A549 (cell line): ENCODE results near the gene WBP11. TPM values are rescaled to one million over a fixed set of nuclear protein-coding genes. Genes with fewer than 3 reads are reported as not detected.

ENCODE experiments used
- ATAC-seq, 2 experiments: fragments of 200-7000 bp in 1 of 2; fragments of >200 bp in 1 of 2; cut with Nextera tagmentation in 1 of 2; cut with Tn5 transposase in 1 of 2; 3 replicates each; pipeline versions ENCODE4 v1.8.0 to v1.9.1; 2018 to 2020; ENCODE audit warnings: mild to moderate bottlenecking in 1 of 2, moderate library complexity in 1 of 2
- CTCF ChIA-PET: fragments of 300-600 bp; sonication (Branson Sonifier 250); formaldehyde crosslinking; extraction: SDS; loops from one replicate; lab custom pipeline; 2021; ENCODE audit warnings: antibody characterized with exemption, inconsistent platforms; lab: Yijun Ruan, JAX
- POLR2A ChIA-PET: fragments of 350-600 bp; formaldehyde crosslinking; extraction: SDS; loops from one replicate; lab custom pipeline; 2021; ENCODE audit warnings: antibody characterized with exemption, inconsistent platforms; lab: Yijun Ruan, JAX
- DNase-seq, 2 experiments: peaks; one replicate each; pipeline versions ENCODE4 v3.0.0 to v3.0.0-alpha.2; 2011 to 2016; ENCODE audit warnings: low read depth in 1 of 2, low spot score in 1 of 2
- FAIRE-seq: peaks from 2 replicates; lab custom pipeline; 2011; peaks lifted over from hg19 to GRCh38; lab: Jason Lieb, UNC
- H3K27ac ChIP-seq, 2 experiments: fragments of >200 bp; sonication (Bioruptor Twin); formaldehyde crosslinking; 3 replicates each; pipeline ENCODE4 v1.5.1; 2016 to 2017
- H3K4me1 ChIP-seq: fragments of >200 bp; sonication (Bioruptor Twin); formaldehyde crosslinking; 3 replicates; pipeline ENCODE4 v1.6.1; 2016
- H3K4me2 ChIP-seq: fragments of >200 bp; sonication (Bioruptor Twin); formaldehyde crosslinking; 3 replicates; pipeline ENCODE4 v1.6.1; 2016
- H3K4me3 ChIP-seq: fragments of >200 bp; sonication (Bioruptor Twin); formaldehyde crosslinking; 3 replicates; pipeline ENCODE4 v1.5.1; 2016
- H3K9me3 ChIP-seq: fragments of >200 bp; sonication (Bioruptor Twin); formaldehyde crosslinking; 3 replicates; pipeline ENCODE4 v1.6.1; 2016
- CBX2 ChIP-seq: fragments of 200-600 bp; sonication (generic); IDR thresholded peaks from 2 replicates; pipeline ENCODE4 v1.6.1; 2016; ENCODE audit warnings: low read depth, mild to moderate bottlenecking, borderline replicate concordance
- CBX8 ChIP-seq: fragments of 200-600 bp; sonication (generic); IDR thresholded peaks from 2 replicates; pipeline ENCODE4 v1.6.1; 2016
- CEBPB ChIP-seq, 2 experiments: fragments of >200 bp in 1 of 2; sonication (Bioruptor Twin) in 1 of 2; formaldehyde crosslinking in 1 of 2; IDR thresholded peaks; 2 replicates each; pipeline ENCODE4 v1.6.1; 2012 to 2016
- CHD2 ChIP-seq: fragments of 150-350 bp; IDR thresholded peaks from 2 replicates; pipeline ENCODE4 v1.6.1; 2014; ENCODE audit warnings: low read length; ENCODE audit not compliant: partially characterized antibody
- EHMT2 ChIP-seq: fragments of 200-600 bp; sonication (generic); IDR thresholded peaks from 2 replicates; pipeline ENCODE4 v1.6.1; 2016; ENCODE audit warnings: antibody characterized with exemption, low read depth, mild to moderate bottlenecking, moderate library complexity
- FOSL2 ChIP-seq, 2 experiments: fragments of 450-650 bp in 1 of 2; fragments of >200 bp in 1 of 2; sonication (Bioruptor Twin) in 1 of 2; formaldehyde crosslinking; IDR thresholded peaks; 2 replicates each; pipeline versions ENCODE4 v1.5.0 to v1.6.1; 2016 to 2020; ENCODE audit warnings: mild to moderate bottlenecking in 1 of 2, moderate library complexity in 1 of 2
- FOXS1 ChIP-seq: fragments of 250-450 bp; sonication (Bioruptor Pico); IDR thresholded peaks from 2 replicates; pipeline ENCODE4 v1.5.0; 2020; ENCODE audit warnings: mild to moderate bottlenecking, moderate library complexity
- HDAC2 ChIP-seq: fragments of 200-600 bp; sonication (generic); IDR thresholded peaks from 2 replicates; pipeline ENCODE4 v1.6.1; 2016
- HEYL ChIP-seq: fragments of 250-450 bp; sonication (Bioruptor Pico); IDR thresholded peaks from 2 replicates; pipeline ENCODE4 v1.8.0; 2021; ENCODE audit warnings: mild to moderate bottlenecking, moderate library complexity
- HOXB13 ChIP-seq: fragments of 250-450 bp; sonication (Bioruptor Pico); IDR thresholded peaks from 2 replicates; pipeline ENCODE4 v1.5.0; 2020; ENCODE audit warnings: low read depth, mild to moderate bottlenecking, moderate library complexity
- KDM1A ChIP-seq: fragments of 200-600 bp; sonication (generic); IDR thresholded peaks from 2 replicates; pipeline ENCODE4 v1.6.1; 2016; ENCODE audit warnings: low read depth, mild to moderate bottlenecking
- KDM5A ChIP-seq: fragments of 200-600 bp; sonication (generic); IDR thresholded peaks from 2 replicates; pipeline ENCODE4 v1.6.1; 2016; ENCODE audit warnings: antibody characterized with exemption, mild to moderate bottlenecking
- NFE2L2 ChIP-seq: fragments of 150-350 bp; conservative IDR thresholded peaks from 2 replicates; pipeline ENCODE4 v1.6.1; 2014; ENCODE audit warnings: low read length
- PHF8 ChIP-seq: fragments of 200-600 bp; sonication (generic); IDR thresholded peaks from 2 replicates; pipeline ENCODE4 v1.6.1; 2016; ENCODE audit warnings: low read depth, mild to moderate bottlenecking, antibody characterized with exemption, moderate library complexity, borderline replicate concordance
- RAD21 ChIP-seq, 2 experiments: fragments of >200 bp in 1 of 2; sonication (Bioruptor Twin) in 1 of 2; formaldehyde crosslinking in 1 of 2; IDR thresholded peaks in 1 of 2; conservative IDR thresholded peaks in 1 of 2; 2 replicates in 1 of 2; 3 replicates in 1 of 2; pipeline ENCODE4 v1.6.1; 2012 to 2018; ENCODE audit warnings: inconsistent platforms in 1 of 2
- RCOR1 ChIP-seq: fragments of 150-350 bp; IDR thresholded peaks from 2 replicates; pipeline ENCODE4 v1.6.1; 2014; ENCODE audit warnings: antibody characterized with exemption, low read length, low read depth
- SMC3 ChIP-seq: fragments of >200 bp; sonication (Bioruptor Twin); formaldehyde crosslinking; IDR thresholded peaks from 3 replicates; pipeline ENCODE4 v1.6.1; 2018; ENCODE audit warnings: inconsistent platforms
- TP53 ChIP-seq: fragments of 250-450 bp; sonication (Bioruptor Pico); IDR thresholded peaks from 2 replicates; pipeline ENCODE4 v1.5.0; 2021; ENCODE audit warnings: mild to moderate bottlenecking, moderate library complexity
- ZC3H11A ChIP-seq: fragments of 450-650 bp; IDR thresholded peaks from 2 replicates; pipeline ENCODE4 v1.6.1; 2014; ENCODE audit warnings: antibody characterized with exemption, mild to moderate bottlenecking
- ZNF302 ChIP-seq: fragments of 250-450 bp; sonication (Bioruptor Pico); IDR thresholded peaks from 2 replicates; pipeline ENCODE4 v1.9.0; 2021; ENCODE audit warnings: inconsistent platforms, mild to moderate bottlenecking, moderate library complexity
- WGBS: methylation state at CpG from one replicate; pipeline ENCODE4 v1.1.6; 2017; ENCODE audit errors: missing lambda C conversion rate; 5-methylcytosine and 5-hydroxymethylcytosine counted together
- polyA plus RNA-seq, 4 experiments: library from polyadenylated mRNA; depleted of rRNA in 3 of 4; stranded (reverse); fragments of >200 nt; fragmentation: RNase III in 1 of 4; extraction: RNeasy Plus Mini Kit Qiagen cat#74134 plus additional on column Dnase treatment in 1 of 4; gene quantifications; 2 replicates in 3 of 4; 3 replicates in 1 of 4; pipeline ENCODE4 v1.2.3, GENCODE V29; 2011 to 2017
- TF ChIP-seq, protein P1 (sequence below): IDR thresholded peaks from 2 replicates; pipeline ENCODE4 v1.6.1; 2012; ENCODE audit warnings: low read depth, borderline replicate concordance
- TF ChIP-seq, protein P2 (sequence below): IDR thresholded peaks from 2 replicates; pipeline ENCODE4 v1.6.1; 2012
- TF ChIP-seq, protein P3 (sequence below): fragments of 200-600 bp; sonication (generic); IDR thresholded peaks from 2 replicates; pipeline ENCODE4 v1.6.1; 2016; ENCODE audit warnings: antibody characterized with exemption, mild to moderate bottlenecking, moderate library complexity
- TF ChIP-seq, protein P4 (sequence below): IDR thresholded peaks from 2 replicates; pipeline ENCODE4 v1.6.1; 2012
- TF ChIP-seq, protein P5 (sequence below): fragments of >200 bp; sonication (Bioruptor Twin); formaldehyde crosslinking; IDR thresholded peaks from 3 replicates; pipeline ENCODE4 v1.5.1; 2016
- TF ChIP-seq, protein P6 (sequence below): fragments of 250-450 bp; sonication (Bioruptor Pico); IDR thresholded peaks from 2 replicates; pipeline ENCODE4 v1.5.0; 2020; ENCODE audit warnings: low read depth, mild to moderate bottlenecking, moderate library complexity
- TF ChIP-seq, protein P7 (sequence below): fragments of 450-650 bp; IDR thresholded peaks from 2 replicates; pipeline ENCODE4 v1.6.1; 2014; ENCODE audit warnings: antibody characterized with exemption

The WBP11 gene
- polyA plus RNA-seq, 2 of the 4 experiments (the other 2 are of a cell fraction): 45.7 to 50.3 TPM

DNA sequence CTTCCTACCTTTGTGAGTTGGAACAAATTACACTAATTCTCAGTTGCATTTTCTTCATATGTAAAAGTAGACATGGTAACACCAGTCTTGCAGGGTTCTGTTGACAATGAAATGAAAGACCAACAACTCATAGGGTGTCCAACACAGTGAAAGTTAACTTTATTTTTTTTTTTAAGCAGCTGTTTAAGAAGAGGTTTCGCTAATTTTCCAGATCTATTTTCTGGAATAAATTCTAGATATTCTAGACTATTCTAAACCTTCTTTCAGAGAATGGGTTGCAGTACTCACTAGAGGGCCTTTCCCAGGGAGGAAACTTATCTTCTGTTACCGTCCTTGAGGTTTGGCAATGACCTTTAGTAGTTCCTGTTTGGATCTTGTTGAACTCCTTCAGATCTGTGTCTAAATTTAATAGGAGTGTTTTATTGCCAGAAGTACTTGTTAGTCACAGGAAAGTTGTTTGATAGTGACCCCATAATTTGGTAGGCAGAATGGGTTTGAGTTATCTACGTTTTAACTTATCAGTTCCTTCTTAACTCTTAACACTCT is 42.8 kb upstream of the WBP11 start:
- Histone ChIP-seq H3K27ac (no peak overlapping the region), H3K9me3 (no peaks in the 10 kb centered on the region), H3K4me2 (no peak overlapping the region), H3K4me1 (peaks cover 36% of the 10 kb centered on the region), H3K4me3 (no peak overlapping the region)
- FAIRE-seq: no peak
- no peak for DNase-seq
- WGBS: 73% methylated on average over 3 of the region's 3 CpGs
- no peak for ATAC-seq
- ChIA-PET POLR2A (no interaction called here), CTCF (interaction anchor here (0.6 to 4.2 kb wide), 17 partner anchors 9 to 375 kb away, joined by 3 to 37 read pairs (median 5); partner anchors contain the start of gene RERG)
- no peak for TF ChIP-seq EHMT2
- no peak for TF ChIP-seq CHD2
- TF ChIP-seq, protein P1, sequence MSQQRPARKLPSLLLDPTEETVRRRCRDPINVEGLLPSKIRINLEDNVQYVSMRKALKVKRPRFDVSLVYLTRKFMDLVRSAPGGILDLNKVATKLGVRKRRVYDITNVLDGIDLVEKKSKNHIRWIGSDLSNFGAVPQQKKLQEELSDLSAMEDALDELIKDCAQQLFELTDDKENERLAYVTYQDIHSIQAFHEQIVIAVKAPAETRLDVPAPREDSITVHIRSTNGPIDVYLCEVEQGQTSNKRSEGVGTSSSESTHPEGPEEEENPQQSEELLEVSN: no peak
- no peak for TF ChIP-seq KDM1A
- no peak for TF ChIP-seq HOXB13 (CRISPR knock-in tag)
- no peak for TF ChIP-seq NFE2L2
- TF ChIP-seq, protein P2, sequence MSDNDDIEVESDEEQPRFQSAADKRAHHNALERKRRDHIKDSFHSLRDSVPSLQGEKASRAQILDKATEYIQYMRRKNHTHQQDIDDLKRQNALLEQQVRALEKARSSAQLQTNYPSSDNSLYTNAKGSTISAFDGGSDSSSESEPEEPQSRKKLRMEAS: no peak
- no peak for TF ChIP-seq CEBPB (IDR thresholded peaks at IDR 0.05)
- TF ChIP-seq, protein P3, sequence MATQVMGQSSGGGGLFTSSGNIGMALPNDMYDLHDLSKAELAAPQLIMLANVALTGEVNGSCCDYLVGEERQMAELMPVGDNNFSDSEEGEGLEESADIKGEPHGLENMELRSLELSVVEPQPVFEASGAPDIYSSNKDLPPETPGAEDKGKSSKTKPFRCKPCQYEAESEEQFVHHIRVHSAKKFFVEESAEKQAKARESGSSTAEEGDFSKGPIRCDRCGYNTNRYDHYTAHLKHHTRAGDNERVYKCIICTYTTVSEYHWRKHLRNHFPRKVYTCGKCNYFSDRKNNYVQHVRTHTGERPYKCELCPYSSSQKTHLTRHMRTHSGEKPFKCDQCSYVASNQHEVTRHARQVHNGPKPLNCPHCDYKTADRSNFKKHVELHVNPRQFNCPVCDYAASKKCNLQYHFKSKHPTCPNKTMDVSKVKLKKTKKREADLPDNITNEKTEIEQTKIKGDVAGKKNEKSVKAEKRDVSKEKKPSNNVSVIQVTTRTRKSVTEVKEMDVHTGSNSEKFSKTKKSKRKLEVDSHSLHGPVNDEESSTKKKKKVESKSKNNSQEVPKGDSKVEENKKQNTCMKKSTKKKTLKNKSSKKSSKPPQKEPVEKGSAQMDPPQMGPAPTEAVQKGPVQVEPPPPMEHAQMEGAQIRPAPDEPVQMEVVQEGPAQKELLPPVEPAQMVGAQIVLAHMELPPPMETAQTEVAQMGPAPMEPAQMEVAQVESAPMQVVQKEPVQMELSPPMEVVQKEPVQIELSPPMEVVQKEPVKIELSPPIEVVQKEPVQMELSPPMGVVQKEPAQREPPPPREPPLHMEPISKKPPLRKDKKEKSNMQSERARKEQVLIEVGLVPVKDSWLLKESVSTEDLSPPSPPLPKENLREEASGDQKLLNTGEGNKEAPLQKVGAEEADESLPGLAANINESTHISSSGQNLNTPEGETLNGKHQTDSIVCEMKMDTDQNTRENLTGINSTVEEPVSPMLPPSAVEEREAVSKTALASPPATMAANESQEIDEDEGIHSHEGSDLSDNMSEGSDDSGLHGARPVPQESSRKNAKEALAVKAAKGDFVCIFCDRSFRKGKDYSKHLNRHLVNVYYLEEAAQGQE: no peak
- TF ChIP-seq TP53 (CRISPR knock-in tag): no peak

DNA sequence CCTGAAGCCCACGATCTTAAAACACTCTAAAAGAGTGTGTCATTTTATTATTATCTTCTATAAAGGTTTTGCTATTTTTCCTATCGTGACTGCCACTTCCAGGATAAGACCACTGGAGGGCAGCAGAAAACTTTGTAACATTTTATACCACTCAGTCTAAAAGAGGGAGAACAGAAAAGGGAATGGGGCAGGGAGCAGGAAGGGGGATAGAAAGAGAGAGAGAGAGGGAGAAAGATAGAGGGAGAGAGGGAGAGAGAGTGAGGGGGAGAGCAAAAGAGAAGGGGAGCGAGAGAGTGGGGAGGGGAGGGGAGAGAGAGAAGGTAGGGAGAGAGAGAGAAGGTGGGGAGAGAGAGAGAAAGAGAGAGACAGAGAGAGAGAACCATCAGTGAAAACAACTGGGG is 42.1 kb upstream of the WBP11 start:
- Histone ChIP-seq H3K4me3 (no peak overlapping the region), H3K4me2 (no peak overlapping the region), H3K4me1 (peaks cover 44% of the 10 kb centered on the region), H3K27ac (peak overlapping the region in 1 of 2 experiments; percentile 52; a peak in 3 of 6 replicates), H3K9me3 (no peaks in the 10 kb centered on the region)
- DNase-seq (peak; percentile 58 to 64), FAIRE-seq (no peak), ATAC-seq (peak; percentile 81 to 83; a peak in 5 of 6 replicates)
- ChIA-PET POLR2A (no interaction called here), CTCF (interaction anchor here (0.6 to 4.2 kb wide), 15 partner anchors 8 to 375 kb away, joined by 3 to 37 read pairs (median 5); partner anchors contain the start of gene RERG)
- WGBS: under 1% methylated on average over 3 of the region's 3 CpGs
- no peak for TF ChIP-seq ZC3H11A
- TF ChIP-seq FOXS1: no peak
- TF ChIP-seq, protein P4, sequence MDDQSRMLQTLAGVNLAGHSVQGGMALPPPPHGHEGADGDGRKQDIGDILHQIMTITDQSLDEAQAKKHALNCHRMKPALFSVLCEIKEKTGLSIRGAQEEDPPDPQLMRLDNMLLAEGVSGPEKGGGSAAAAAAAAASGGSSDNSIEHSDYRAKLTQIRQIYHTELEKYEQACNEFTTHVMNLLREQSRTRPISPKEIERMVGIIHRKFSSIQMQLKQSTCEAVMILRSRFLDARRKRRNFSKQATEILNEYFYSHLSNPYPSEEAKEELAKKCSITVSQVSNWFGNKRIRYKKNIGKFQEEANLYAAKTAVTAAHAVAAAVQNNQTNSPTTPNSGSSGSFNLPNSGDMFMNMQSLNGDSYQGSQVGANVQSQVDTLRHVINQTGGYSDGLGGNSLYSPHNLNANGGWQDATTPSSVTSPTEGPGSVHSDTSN: no peak
- TF ChIP-seq, protein P5, sequence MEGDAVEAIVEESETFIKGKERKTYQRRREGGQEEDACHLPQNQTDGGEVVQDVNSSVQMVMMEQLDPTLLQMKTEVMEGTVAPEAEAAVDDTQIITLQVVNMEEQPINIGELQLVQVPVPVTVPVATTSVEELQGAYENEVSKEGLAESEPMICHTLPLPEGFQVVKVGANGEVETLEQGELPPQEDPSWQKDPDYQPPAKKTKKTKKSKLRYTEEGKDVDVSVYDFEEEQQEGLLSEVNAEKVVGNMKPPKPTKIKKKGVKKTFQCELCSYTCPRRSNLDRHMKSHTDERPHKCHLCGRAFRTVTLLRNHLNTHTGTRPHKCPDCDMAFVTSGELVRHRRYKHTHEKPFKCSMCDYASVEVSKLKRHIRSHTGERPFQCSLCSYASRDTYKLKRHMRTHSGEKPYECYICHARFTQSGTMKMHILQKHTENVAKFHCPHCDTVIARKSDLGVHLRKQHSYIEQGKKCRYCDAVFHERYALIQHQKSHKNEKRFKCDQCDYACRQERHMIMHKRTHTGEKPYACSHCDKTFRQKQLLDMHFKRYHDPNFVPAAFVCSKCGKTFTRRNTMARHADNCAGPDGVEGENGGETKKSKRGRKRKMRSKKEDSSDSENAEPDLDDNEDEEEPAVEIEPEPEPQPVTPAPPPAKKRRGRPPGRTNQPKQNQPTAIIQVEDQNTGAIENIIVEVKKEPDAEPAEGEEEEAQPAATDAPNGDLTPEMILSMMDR: peak; percentile 73
- TF ChIP-seq FOSL2 (IDR thresholded peaks at IDR 0.05): no peak
- TF ChIP-seq FOSL2 (CRISPR knock-in tag; IDR thresholded peaks at IDR 0.05): no peak
- no peak for TF ChIP-seq HEYL (CRISPR knock-in tag)
- peak; percentile 88 to 92 for TF ChIP-seq RAD21 (conservative IDR thresholded peaks at IDR 0.05 in 1 of 2, IDR thresholded peaks at IDR 0.05 in 1 of 2)
- no peak for TF ChIP-seq CHD2
- TF ChIP-seq ZNF302: no peak
- TF ChIP-seq KDM5A: no peak
- no peak for TF ChIP-seq RCOR1
- no peak for TF ChIP-seq HDAC2
- TF ChIP-seq PHF8: no peak
- TF ChIP-seq, protein P6, sequence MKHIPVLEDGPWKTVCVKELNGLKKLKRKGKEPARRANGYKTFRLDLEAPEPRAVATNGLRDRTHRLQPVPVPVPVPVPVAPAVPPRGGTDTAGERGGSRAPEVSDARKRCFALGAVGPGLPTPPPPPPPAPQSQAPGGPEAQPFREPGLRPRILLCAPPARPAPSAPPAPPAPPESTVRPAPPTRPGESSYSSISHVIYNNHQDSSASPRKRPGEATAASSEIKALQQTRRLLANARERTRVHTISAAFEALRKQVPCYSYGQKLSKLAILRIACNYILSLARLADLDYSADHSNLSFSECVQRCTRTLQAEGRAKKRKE (CRISPR knock-in tag): no peak
- TF ChIP-seq, protein P7, sequence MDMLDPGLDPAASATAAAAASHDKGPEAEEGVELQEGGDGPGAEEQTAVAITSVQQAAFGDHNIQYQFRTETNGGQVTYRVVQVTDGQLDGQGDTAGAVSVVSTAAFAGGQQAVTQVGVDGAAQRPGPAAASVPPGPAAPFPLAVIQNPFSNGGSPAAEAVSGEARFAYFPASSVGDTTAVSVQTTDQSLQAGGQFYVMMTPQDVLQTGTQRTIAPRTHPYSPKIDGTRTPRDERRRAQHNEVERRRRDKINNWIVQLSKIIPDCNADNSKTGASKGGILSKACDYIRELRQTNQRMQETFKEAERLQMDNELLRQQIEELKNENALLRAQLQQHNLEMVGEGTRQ: no peak
- no peak for TF ChIP-seq CBX2
- no peak for TF ChIP-seq CBX8
- TF ChIP-seq, protein P2: no peak
- peak; percentile 90 for TF ChIP-seq SMC3
